Panc1 (cell line): Measurements from ENCODE around the gene HDLBP.

Experiments used
- POLR2AphosphoS5 ChIP-seq: IDR thresholded peaks from 2 replicates; pipeline ENCODE4 v1.6.1; 2012; ENCODE audit warnings: mild to moderate bottlenecking, low read depth, low read length, moderate library complexity
- SIN3A ChIP-seq: IDR thresholded peaks from 2 replicates; pipeline ENCODE4 v1.6.1; 2012; ENCODE audit warnings: low read depth, mild to moderate bottlenecking, low read length, moderate library complexity, borderline replicate concordance; ENCODE audit not compliant: insufficient read depth
- TCF7L2 ChIP-seq: IDR thresholded peaks from 2 replicates; pipeline ENCODE4 v1.6.1; 2011; ENCODE audit warnings: mild to moderate bottlenecking, low read depth, low read length, inconsistent platforms
- TF ChIP-seq, protein P1 (sequence below): fragments of 450-650 bp; IDR thresholded peaks from 2 replicates; pipeline ENCODE4 v1.5.1; 2017; ENCODE audit warnings: mild to moderate bottlenecking
- TF ChIP-seq, protein P2 (sequence below), 2 experiments: IDR thresholded peaks; 2 replicates each; pipeline ENCODE4 v1.6.1; 2011 to 2012; ENCODE audit warnings: low read depth in 2 of 2, control low read depth in 1 of 2, low read length in 1 of 2, mild to moderate bottlenecking in 1 of 2, moderate library complexity in 1 of 2; ENCODE audit not compliant: insufficient read depth in 1 of 2

DNA sequence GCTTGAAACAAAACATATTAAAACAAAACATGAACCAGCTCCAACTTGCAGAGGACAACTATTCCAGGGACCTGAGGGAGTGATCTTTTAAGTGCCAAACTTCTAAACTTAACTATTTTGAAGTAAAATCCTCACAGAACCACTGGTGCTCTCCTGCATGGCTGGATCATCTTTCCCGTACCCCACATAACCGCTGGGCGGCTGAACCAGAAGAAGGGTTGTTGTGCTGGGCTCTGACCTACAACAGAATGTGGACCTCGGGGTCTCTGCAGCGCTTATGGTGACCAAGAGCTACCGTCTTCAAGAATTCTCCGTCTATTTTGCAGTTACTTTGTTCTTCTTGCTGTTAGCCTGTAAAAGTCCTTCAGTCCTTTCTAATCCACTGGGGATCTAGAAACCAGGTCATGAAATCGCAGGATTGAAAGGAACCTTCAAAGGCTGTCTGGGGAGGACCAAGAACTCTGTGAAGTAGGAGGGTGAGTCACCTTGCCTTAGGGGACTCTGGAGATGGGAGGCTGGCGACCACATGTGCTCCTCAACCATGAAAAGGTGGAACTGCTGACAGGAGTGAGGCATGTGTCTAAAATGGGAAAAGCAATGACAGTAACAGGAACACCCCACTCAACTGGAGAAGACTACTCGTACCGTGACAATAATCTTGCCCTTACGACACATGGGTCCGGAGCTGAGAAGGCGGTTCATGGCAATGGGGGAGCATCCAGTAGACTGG lies 46.6 kb downstream of the HDLBP start:
- TF ChIP-seq SIN3A (no peak), POLR2AphosphoS5 (no peak), TCF7L2 (no peak)
- TF ChIP-seq, protein P1, sequence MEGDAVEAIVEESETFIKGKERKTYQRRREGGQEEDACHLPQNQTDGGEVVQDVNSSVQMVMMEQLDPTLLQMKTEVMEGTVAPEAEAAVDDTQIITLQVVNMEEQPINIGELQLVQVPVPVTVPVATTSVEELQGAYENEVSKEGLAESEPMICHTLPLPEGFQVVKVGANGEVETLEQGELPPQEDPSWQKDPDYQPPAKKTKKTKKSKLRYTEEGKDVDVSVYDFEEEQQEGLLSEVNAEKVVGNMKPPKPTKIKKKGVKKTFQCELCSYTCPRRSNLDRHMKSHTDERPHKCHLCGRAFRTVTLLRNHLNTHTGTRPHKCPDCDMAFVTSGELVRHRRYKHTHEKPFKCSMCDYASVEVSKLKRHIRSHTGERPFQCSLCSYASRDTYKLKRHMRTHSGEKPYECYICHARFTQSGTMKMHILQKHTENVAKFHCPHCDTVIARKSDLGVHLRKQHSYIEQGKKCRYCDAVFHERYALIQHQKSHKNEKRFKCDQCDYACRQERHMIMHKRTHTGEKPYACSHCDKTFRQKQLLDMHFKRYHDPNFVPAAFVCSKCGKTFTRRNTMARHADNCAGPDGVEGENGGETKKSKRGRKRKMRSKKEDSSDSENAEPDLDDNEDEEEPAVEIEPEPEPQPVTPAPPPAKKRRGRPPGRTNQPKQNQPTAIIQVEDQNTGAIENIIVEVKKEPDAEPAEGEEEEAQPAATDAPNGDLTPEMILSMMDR, result no peak
- TF ChIP-seq, protein P2, sequence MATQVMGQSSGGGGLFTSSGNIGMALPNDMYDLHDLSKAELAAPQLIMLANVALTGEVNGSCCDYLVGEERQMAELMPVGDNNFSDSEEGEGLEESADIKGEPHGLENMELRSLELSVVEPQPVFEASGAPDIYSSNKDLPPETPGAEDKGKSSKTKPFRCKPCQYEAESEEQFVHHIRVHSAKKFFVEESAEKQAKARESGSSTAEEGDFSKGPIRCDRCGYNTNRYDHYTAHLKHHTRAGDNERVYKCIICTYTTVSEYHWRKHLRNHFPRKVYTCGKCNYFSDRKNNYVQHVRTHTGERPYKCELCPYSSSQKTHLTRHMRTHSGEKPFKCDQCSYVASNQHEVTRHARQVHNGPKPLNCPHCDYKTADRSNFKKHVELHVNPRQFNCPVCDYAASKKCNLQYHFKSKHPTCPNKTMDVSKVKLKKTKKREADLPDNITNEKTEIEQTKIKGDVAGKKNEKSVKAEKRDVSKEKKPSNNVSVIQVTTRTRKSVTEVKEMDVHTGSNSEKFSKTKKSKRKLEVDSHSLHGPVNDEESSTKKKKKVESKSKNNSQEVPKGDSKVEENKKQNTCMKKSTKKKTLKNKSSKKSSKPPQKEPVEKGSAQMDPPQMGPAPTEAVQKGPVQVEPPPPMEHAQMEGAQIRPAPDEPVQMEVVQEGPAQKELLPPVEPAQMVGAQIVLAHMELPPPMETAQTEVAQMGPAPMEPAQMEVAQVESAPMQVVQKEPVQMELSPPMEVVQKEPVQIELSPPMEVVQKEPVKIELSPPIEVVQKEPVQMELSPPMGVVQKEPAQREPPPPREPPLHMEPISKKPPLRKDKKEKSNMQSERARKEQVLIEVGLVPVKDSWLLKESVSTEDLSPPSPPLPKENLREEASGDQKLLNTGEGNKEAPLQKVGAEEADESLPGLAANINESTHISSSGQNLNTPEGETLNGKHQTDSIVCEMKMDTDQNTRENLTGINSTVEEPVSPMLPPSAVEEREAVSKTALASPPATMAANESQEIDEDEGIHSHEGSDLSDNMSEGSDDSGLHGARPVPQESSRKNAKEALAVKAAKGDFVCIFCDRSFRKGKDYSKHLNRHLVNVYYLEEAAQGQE (IDR thresholded peaks at IDR 0.05; ENCODE audit: insufficient read depth in 1 of 2, low read depth in 2 of 2, low read length in 1 of 2), result no peak
